NT2/D1 (cell line): ENCODE measurements around the gene FGFR1OP2.
"Not testable (repeated sequence)": the region's sequence is repeated elsewhere in the genome, so short reads cannot be mapped to it uniquely, and the experiment has no call there.

Experiments used
- DNase-seq: peaks from one replicate; pipeline ENCODE4 v3.0.0-alpha.2; 2011; ENCODE audit warnings: low read depth, low spot score
- H3K27me3 ChIP-seq: 2 replicates; pipeline ENCODE4 v1.6.0; 2011; ENCODE audit warnings: mild to moderate bottlenecking; ENCODE audit not compliant: insufficient read length, insufficient read depth
- H3K36me3 ChIP-seq: 2 replicates; pipeline ENCODE4 v1.6.1; 2011; ENCODE audit warnings: mild to moderate bottlenecking, low read length, mixed read lengths; ENCODE audit not compliant: insufficient read depth, insufficient read length
- H3K4me1 ChIP-seq: 2 replicates; pipeline ENCODE4 v1.5.1; 2011; ENCODE audit not compliant: insufficient read depth, insufficient read length
- H3K4me3 ChIP-seq: 2 replicates; pipeline ENCODE4 v1.5.1; 2011; ENCODE audit warnings: low read depth; ENCODE audit not compliant: insufficient read length
- H3K9ac ChIP-seq: 2 replicates; pipeline ENCODE4 v1.6.0; 2011; ENCODE audit warnings: low read depth; ENCODE audit not compliant: insufficient read length
- H3K9me3 ChIP-seq: 2 replicates; pipeline ENCODE4 v1.5.1; 2011; ENCODE audit warnings: mild to moderate bottlenecking, low read length; ENCODE audit not compliant: insufficient read depth
- SUZ12 ChIP-seq: IDR thresholded peaks from 2 replicates; pipeline ENCODE4 v1.6.1; 2011; ENCODE audit not compliant: insufficient read length, insufficient read depth; ENCODE audit errors: extremely low read depth
- YY1 ChIP-seq: IDR thresholded peaks from 2 replicates; pipeline ENCODE4 v1.6.1; 2011; ENCODE audit not compliant: insufficient read length, insufficient read depth
- ZNF274 ChIP-seq: IDR thresholded peaks from 2 replicates; pipeline ENCODE4 v1.6.1; 2011; ENCODE audit warnings: mild to moderate bottlenecking, low read depth, low read length

FGFR1OP2 gene

GRCh38 chr12:26937863-26938700 is at the start of gene FGFR1OP2, which contains the start of gene INTS13:
Gene FGFR1OP2, plus strand, starts transcription at chr12:26938470. Its CDS starts 15,689 bp downstream, at chr12:26954159.
Gene INTS13, minus strand, starts transcription at chr12:26937981. Its CDS starts 1,178 bp downstream, at chr12:26936803.
- Histone ChIP-seq H3K4me1 (no peaks in the 10 kb centered on the region), H3K27me3 (no peaks in the 10 kb centered on the region), H3K9me3 (no peaks in the 10 kb centered on the region), H3K9ac (peak within 1 kb of the TSS; percentile 96), H3K36me3 (peaks cover 30% of the 10 kb centered on the region), H3K4me3 (peak within 1 kb of the TSS; percentile 92)
- peak; percentile 100 for DNase-seq
- TF ChIP-seq YY1 (no peak), ZNF274 (no peak), SUZ12 (no peak)

- TF ChIP-seq ZNF274 (no peak), SUZ12 (no peak), YY1 (no peak)
- no peaks in the 10 kb centered on the region for H3K4me1 ChIP-seq
- H3K9me3 ChIP-seq = no peaks in the 10 kb centered on the region
- H3K36me3 ChIP-seq = no peaks in the 10 kb centered on the region
- no peaks in the 10 kb centered on the region for H3K27me3 ChIP-seq
- H3K9ac ChIP-seq = no peak overlapping the region
- no peak for DNase-seq
- no peak overlapping the region for H3K4me3 ChIP-seq
Observed at GRCh38 chr12:26890784-26891183, 47.5 kb upstream of the FGFR1OP2 start.

- Histone ChIP-seq H3K4me1 (no peaks in the 10 kb centered on the region), H3K27me3 (no peaks in the 10 kb centered on the region), H3K9me3 (no peaks in the 10 kb centered on the region), H3K4me3 (no peak overlapping the region), H3K9ac (no peak overlapping the region), H3K36me3 (no peaks in the 10 kb centered on the region)
- no peak for DNase-seq
- TF ChIP-seq SUZ12 = no peak
- no peak for TF ChIP-seq YY1
- no peak for TF ChIP-seq ZNF274
Observed at GRCh38 chr12:26891704-26892103, 46.6 kb upstream of the FGFR1OP2 start.

- no peaks in the 10 kb centered on the region for H3K27me3 ChIP-seq
- H3K36me3 ChIP-seq = peaks cover 10% of the 10 kb centered on the region
- no peak overlapping the region for H3K9ac ChIP-seq
- no peaks in the 10 kb centered on the region for H3K4me1 ChIP-seq
- H3K9me3 ChIP-seq = no peaks in the 10 kb centered on the region
- TF ChIP-seq SUZ12 (no peak), ZNF274 (no peak), YY1 (no peak)
- DNase-seq = no peak
- no peak overlapping the region for H3K4me3 ChIP-seq
Observed at GRCh38 chr12:26895672-26896071, 42.6 kb upstream of the FGFR1OP2 start.

GRCh38 chr12:26896913-26897312 is 41.4 kb upstream of the FGFR1OP2 start:
- Histone ChIP-seq H3K4me1 (no peaks in the 10 kb centered on the region), H3K27me3 (no peaks in the 10 kb centered on the region), H3K36me3 (peaks cover 10% of the 10 kb centered on the region), H3K9ac (no peak overlapping the region), H3K4me3 (no peak overlapping the region), H3K9me3 (no peaks in the 10 kb centered on the region)
- TF ChIP-seq ZNF274 (no peak), SUZ12 (no peak), YY1 (no peak)
- no peak for DNase-seq

- not testable (repeated sequence) for H3K27me3 ChIP-seq, DNase-seq, H3K4me1 ChIP-seq, H3K9ac ChIP-seq, H3K9me3 ChIP-seq, H3K4me3 ChIP-seq
- H3K36me3 ChIP-seq = peaks cover 46% of the 10 kb centered on the region
Observed at GRCh38 chr12:26903396-26903795, 34.9 kb upstream of the FGFR1OP2 start.

- no peak overlapping the region for H3K9ac ChIP-seq
- H3K4me1 ChIP-seq = no peaks in the 10 kb centered on the region
- TF ChIP-seq SUZ12 (no peak), ZNF274 (no peak), YY1 (no peak)
- no peak overlapping the region for H3K4me3 ChIP-seq
- DNase-seq = no peak
- H3K36me3 ChIP-seq = peaks cover 60% of the 10 kb centered on the region
- H3K27me3 ChIP-seq = no peaks in the 10 kb centered on the region
- no peaks in the 10 kb centered on the region for H3K9me3 ChIP-seq
Observed at GRCh38 chr12:26906024-26906423, 32.2 kb upstream of the FGFR1OP2 start.
